Neural cell (in vitro differentiated cells): ENCODE data around the gene SBNO2. TPM values are rescaled to one million over a fixed set of nuclear protein-coding genes. Genes with fewer than 3 reads are reported as not detected.

Experiments
- H2AFZ ChIP-seq: fragments of 200-600, 300-800 bp; sonication (generic), shearing (Covaris generic); 2 replicates; pipeline ENCODE4 v1.6.0; 2014; ENCODE audit warnings: low read depth, mild to moderate bottlenecking, antibody characterized with exemption, low read length, moderate library complexity
- H3F3A ChIP-seq: fragments of 200-600 bp; shearing (Covaris generic); 2 replicates; pipeline ENCODE4 v1.6.1; 2016; ENCODE audit warnings: mild to moderate bottlenecking, moderate library complexity, mixed read lengths, antibody characterized with exemption, low read length; ENCODE audit not compliant: insufficient read depth, poor library complexity, severe bottlenecking
- H3K27ac ChIP-seq: fragments of 200-600, 300-800 bp; sonication (generic), shearing (Covaris generic); 2 replicates; pipeline ENCODE4 v1.5.1; 2014; ENCODE audit warnings: mild to moderate bottlenecking, low read length, moderate library complexity
- H3K27me3 ChIP-seq: fragments of 300-800, 200-600 bp; sonication (generic), shearing (Covaris generic); 2 replicates; pipeline ENCODE4 v1.6.0; 2014; ENCODE audit warnings: mild to moderate bottlenecking, low read depth, low read length, moderate library complexity; ENCODE audit not compliant: insufficient read depth
- H3K36me3 ChIP-seq: fragments of 300-800, 200-600 bp; sonication (generic), shearing (Covaris generic); 2 replicates; pipeline ENCODE4 v1.5.1; 2014; ENCODE audit warnings: mild to moderate bottlenecking, antibody characterized with exemption, low read length, moderate library complexity; ENCODE audit not compliant: insufficient read depth
- H3K4me2 ChIP-seq: fragments of 300-800, 200-600 bp; sonication (generic), shearing (Covaris generic); 2 replicates; pipeline ENCODE4 v1.6.0; 2014; ENCODE audit warnings: mild to moderate bottlenecking, low read length
- H3K4me3 ChIP-seq: fragments of 300-800, 200-600 bp; sonication (generic), shearing (Covaris generic); 2 replicates; pipeline ENCODE4 v1.5.1; 2014; ENCODE audit warnings: mild to moderate bottlenecking, low read length, moderate library complexity
- H3K79me2 ChIP-seq: fragments of 200-600 bp; shearing (Covaris generic); replicated peaks from 2 replicates; pipeline ENCODE4 v1.6.0; 2014; ENCODE audit warnings: mild to moderate bottlenecking, low read length, moderate library complexity; ENCODE audit not compliant: insufficient read depth
- H3K9ac ChIP-seq: fragments of 300-800, 200-600 bp; sonication (generic), shearing (Covaris generic); 2 replicates; pipeline ENCODE4 v1.6.1; 2016; ENCODE audit warnings: mild to moderate bottlenecking, low read length, mixed read lengths
- H3K9me2 ChIP-seq: fragments of 200-600 bp; shearing (Covaris generic); 2 replicates; pipeline ENCODE4 v1.6.1; 2016; ENCODE audit warnings: mild to moderate bottlenecking, low read length, mixed read lengths; ENCODE audit not compliant: insufficient read depth
- H3K9me3 ChIP-seq: fragments of 200-600, 300-800 bp; sonication (generic), shearing (Covaris generic); 2 replicates; pipeline ENCODE4 v1.6.1; 2016; ENCODE audit warnings: mild to moderate bottlenecking, mixed run types, low read length, moderate library complexity, mixed read lengths
- H4K20me1 ChIP-seq: fragments of 200-600 bp; shearing (Covaris generic); 2 replicates; pipeline ENCODE4 v1.6.1; 2016; ENCODE audit warnings: mild to moderate bottlenecking, mixed run types; ENCODE audit not compliant: insufficient read depth
- EZH2 ChIP-seq: fragments of 200-600, 300-800 bp; shearing (Covaris generic), sonication (generic); IDR thresholded peaks from 2 replicates; pipeline ENCODE4 v1.6.1; 2014; ENCODE audit warnings: antibody characterized with exemption, low read length, borderline replicate concordance, mild to moderate bottlenecking; ENCODE audit not compliant: insufficient read depth, poor library complexity, severe bottlenecking
- RAD21 ChIP-seq: fragments of 450-650 bp; conservative IDR thresholded peaks from 2 replicates; pipeline ENCODE4 v1.6.1; 2014; ENCODE audit warnings: antibody characterized with exemption, mild to moderate bottlenecking, moderate library complexity
- SMC3 ChIP-seq: fragments of 450-650 bp; conservative IDR thresholded peaks from 2 replicates; pipeline ENCODE4 v1.6.1; 2014; ENCODE audit warnings: antibody characterized with exemption, mild to moderate bottlenecking, moderate library complexity; ENCODE audit not compliant: poor library complexity
- TAF1 ChIP-seq: IDR thresholded peaks from 2 replicates; pipeline ENCODE4 v1.6.1; 2012; ENCODE audit warnings: low read depth
- polyA plus RNA-seq: library from polyadenylated mRNA; depleted of rRNA; stranded (reverse); fragments of >200 nt; gene quantifications from 2 replicates; pipeline ENCODE4 v1.2.3, GENCODE V29; 2014
- TF ChIP-seq, protein P1 (sequence below): IDR thresholded peaks from 2 replicates; pipeline ENCODE4 v1.6.1; 2012; ENCODE audit warnings: borderline replicate concordance

SBNO2 gene
- polyA plus RNA-seq, 1 donor from 2014 or later, result 4.8 TPM

DNA sequence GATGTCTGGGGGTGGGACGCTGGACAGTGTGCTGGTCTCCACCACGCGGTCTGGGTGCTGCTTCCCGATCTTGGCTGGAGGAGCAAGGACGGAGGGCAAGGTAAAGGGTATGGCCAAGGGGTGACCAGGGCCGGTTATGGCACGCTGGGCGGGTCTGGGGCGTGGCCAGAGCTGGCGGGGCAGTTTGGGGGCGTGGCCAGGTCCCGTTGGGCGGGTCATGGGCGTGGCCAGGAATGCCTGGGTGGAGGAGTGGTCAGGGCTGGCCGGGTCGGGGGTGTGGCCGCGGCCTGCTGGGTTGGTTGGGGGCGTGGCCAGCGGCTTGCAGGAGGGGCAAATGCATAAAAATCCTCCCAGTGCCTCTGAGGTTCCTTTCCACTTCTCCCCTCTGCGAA is 51.1 kb downstream of the SBNO2 start:
- Histone ChIP-seq H4K20me1 (no peaks in the 10 kb centered on the region), H3K27ac (no peak overlapping the region), H3K9ac (no peak overlapping the region), H3K4me2 (no peak overlapping the region), H3K27me3 (no peaks in the 10 kb centered on the region), H3K79me2 (no peaks in the 10 kb centered on the region), H3F3A (no peaks in the 10 kb centered on the region), H3K9me2 (no peaks in the 10 kb centered on the region), H3K36me3 (no peaks in the 10 kb centered on the region), H3K4me3 (no peak overlapping the region), H3K9me3 (no peaks in the 10 kb centered on the region), H2AFZ (no peak overlapping the region)
- TF ChIP-seq TAF1 (no peak), SMC3 (no peak)

DNA sequence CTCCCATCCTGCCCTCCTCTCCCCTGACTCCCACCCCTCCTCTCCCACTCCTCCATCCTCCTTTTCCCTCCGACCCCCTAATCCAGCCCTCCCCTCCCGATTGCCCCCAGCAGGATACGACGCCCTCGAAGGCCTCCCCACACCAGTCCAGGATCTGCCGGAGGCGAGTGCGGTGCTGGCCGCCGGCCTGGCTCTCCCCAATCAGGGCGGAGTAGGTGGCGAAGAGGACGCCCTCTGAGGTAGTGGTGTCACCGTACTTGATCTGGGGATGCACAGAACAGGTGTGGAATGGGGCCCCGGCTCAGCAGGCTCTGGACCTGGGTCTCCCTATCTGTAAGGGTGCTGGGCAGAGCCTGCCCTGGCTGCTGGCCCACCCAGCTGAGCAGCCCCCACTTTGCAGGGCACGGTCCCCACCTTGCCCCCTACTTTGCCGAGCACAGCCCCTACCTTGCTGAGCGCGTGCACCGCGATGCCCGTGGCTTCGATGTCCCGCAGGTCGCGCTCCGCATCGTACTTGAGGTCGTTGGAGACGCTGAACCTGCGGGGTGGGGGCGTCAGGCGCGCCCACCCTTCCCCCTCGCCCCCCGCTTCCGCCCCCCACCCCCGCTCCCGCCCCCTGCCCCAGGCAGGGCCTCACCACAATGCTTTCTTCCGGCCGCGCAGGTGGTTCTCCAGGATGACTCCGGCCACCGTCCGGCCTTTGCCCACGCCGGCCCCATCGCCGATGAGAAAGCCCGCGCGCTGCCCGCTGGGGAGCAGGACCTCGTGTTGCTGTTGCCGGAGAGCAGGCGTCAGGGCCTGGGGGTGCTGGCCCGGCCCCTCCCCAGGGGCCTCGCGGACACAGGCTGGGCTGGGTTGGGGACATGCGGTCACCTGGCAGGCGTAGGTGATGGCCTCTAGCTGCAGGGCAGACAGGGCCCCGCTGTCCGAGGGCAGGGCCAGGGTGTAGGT is 51.8 kb downstream of the SBNO2 start:
- no peaks in the 10 kb centered on the region for H3K27me3 ChIP-seq
- H3F3A ChIP-seq, result no peaks in the 10 kb centered on the region
- H3K4me3 ChIP-seq, result no peak overlapping the region
- H3K36me3 ChIP-seq, result no peaks in the 10 kb centered on the region
- no peak overlapping the region for H3K27ac ChIP-seq
- H3K9me3 ChIP-seq, result no peaks in the 10 kb centered on the region
- no peaks in the 10 kb centered on the region for H3K9me2 ChIP-seq
- TF ChIP-seq SMC3, result no peak
- TF ChIP-seq TAF1, result no peak
- TF ChIP-seq EZH2, result no peak
- TF ChIP-seq, protein P1, sequence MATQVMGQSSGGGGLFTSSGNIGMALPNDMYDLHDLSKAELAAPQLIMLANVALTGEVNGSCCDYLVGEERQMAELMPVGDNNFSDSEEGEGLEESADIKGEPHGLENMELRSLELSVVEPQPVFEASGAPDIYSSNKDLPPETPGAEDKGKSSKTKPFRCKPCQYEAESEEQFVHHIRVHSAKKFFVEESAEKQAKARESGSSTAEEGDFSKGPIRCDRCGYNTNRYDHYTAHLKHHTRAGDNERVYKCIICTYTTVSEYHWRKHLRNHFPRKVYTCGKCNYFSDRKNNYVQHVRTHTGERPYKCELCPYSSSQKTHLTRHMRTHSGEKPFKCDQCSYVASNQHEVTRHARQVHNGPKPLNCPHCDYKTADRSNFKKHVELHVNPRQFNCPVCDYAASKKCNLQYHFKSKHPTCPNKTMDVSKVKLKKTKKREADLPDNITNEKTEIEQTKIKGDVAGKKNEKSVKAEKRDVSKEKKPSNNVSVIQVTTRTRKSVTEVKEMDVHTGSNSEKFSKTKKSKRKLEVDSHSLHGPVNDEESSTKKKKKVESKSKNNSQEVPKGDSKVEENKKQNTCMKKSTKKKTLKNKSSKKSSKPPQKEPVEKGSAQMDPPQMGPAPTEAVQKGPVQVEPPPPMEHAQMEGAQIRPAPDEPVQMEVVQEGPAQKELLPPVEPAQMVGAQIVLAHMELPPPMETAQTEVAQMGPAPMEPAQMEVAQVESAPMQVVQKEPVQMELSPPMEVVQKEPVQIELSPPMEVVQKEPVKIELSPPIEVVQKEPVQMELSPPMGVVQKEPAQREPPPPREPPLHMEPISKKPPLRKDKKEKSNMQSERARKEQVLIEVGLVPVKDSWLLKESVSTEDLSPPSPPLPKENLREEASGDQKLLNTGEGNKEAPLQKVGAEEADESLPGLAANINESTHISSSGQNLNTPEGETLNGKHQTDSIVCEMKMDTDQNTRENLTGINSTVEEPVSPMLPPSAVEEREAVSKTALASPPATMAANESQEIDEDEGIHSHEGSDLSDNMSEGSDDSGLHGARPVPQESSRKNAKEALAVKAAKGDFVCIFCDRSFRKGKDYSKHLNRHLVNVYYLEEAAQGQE, result no peak
- TF ChIP-seq RAD21, result no peak
- H4K20me1 ChIP-seq, result no peaks in the 10 kb centered on the region
- no peak overlapping the region for H3K4me2 ChIP-seq
- no peak overlapping the region for H2AFZ ChIP-seq
- no peak overlapping the region for H3K9ac ChIP-seq
- H3K79me2 ChIP-seq, result no peaks in the 10 kb centered on the region

DNA sequence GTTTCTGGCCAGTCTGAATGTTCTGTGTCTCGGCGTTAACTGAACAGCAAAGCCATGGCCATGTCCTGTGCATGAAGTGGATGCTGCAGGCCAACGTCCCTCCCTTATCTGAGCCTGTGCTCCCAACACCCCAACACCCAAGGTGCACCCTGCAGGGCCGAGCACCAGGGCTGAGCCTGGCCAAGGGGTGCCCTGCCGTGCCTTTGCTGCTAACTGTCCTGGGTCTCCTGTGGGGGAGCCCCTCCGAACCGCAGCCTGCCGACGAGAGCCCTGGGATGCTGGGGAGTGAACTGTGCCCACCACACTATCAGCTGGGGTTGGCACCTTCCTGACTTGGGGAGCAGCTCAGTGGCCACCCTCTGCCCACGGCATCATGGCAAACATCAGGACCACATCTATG is 52.7 kb downstream of the SBNO2 start:
- Histone ChIP-seq H3K27ac (no peak overlapping the region), H3K27me3 (no peaks in the 10 kb centered on the region), H3F3A (no peaks in the 10 kb centered on the region), H3K4me3 (no peak overlapping the region), H3K4me2 (no peak overlapping the region), H4K20me1 (no peaks in the 10 kb centered on the region), H3K9me3 (no peaks in the 10 kb centered on the region), H3K9ac (no peak overlapping the region), H3K9me2 (no peaks in the 10 kb centered on the region), H3K36me3 (no peaks in the 10 kb centered on the region), H3K79me2 (no peaks in the 10 kb centered on the region), H2AFZ (no peak overlapping the region)
- no peak for TF ChIP-seq SMC3
